ENCODE results near the gene KLHL17. TPM values are rescaled to one million over a fixed set of nuclear protein-coding genes. Genes with fewer than 3 reads are reported as not detected.
A peak's percentile ranks its signal among the peaks of the same experiment; 100 is the strongest.

KLHL17 gene
- total and polyA plus RNA-seq, 5 donors from 2014 or later, result 1.5 to 28.4 (median 1.6) TPM

GRCh38 chr1:919271-919872 lies 41.0 kb upstream of the KLHL17 start:
- H3K4me1 Mint-ChIP-seq, result peaks cover 0 to 17% (median 7%) of the 10 kb centered on the region in 4 donors
- H3K27me3 Mint-ChIP-seq, result peaks cover 34% of the 10 kb centered on the region
- ATAC-seq (ENCODE audit: low read depth in 2 of 2) (no peak), DNase-seq (no peak)
- no peaks in the 10 kb centered on the region for H3K36me3 Mint-ChIP-seq
- no peak overlapping the region for H3K27ac Mint-ChIP-seq
- peaks cover 0 to 1% (median 0%) of the 10 kb centered on the region in 7 donors for H3K9me3 Mint-ChIP-seq
- Histone ChIP-seq H3K9me3 (ENCODE audit: control insufficient read depth in 2 of 2, low read length in 2 of 2) (no peaks in the 10 kb centered on the region), H3K4me1 (ENCODE audit: control insufficient read depth, insufficient read depth, low read length, poor library complexity, severe bottlenecking) (peaks cover 20% of the 10 kb centered on the region), H3K4me3 (ENCODE audit: low read depth, low read length) (no peak overlapping the region), H3K36me3 (ENCODE audit: control insufficient read depth, insufficient read depth, low read length) (no peaks in the 10 kb centered on the region), H3K27ac (ENCODE audit: insufficient read depth, low read length, poor library complexity, severe bottlenecking) (no peak overlapping the region), H3K27me3 (ENCODE audit: control insufficient read depth, insufficient read depth, low read length) (peaks cover 4% of the 10 kb centered on the region)
- no peak overlapping the region for H3K4me3 Mint-ChIP-seq

GRCh38 chr1:920010-920409 lies 40.4 kb upstream of the KLHL17 start:
- peaks cover 35% of the 10 kb centered on the region for H3K27me3 Mint-ChIP-seq
- no peaks in the 10 kb centered on the region for H3K9me3 ChIP-seq (ENCODE audit: control insufficient read depth in 2 of 2, low read length in 2 of 2)
- no peaks in the 10 kb centered on the region for H3K36me3 Mint-ChIP-seq
- H3K4me3 Mint-ChIP-seq, result no peak overlapping the region
- no peak for DNase-seq
- H3K9me3 Mint-ChIP-seq, result peaks cover 0 to 1% (median 0%) of the 10 kb centered on the region in 7 donors
- H3K4me1 ChIP-seq (ENCODE audit: control insufficient read depth, insufficient read depth, low read length, poor library complexity, severe bottlenecking), result peaks cover 27% of the 10 kb centered on the region
- no peak for ATAC-seq (ENCODE audit: low read depth in 2 of 2)
- H3K36me3 ChIP-seq (ENCODE audit: control insufficient read depth, insufficient read depth, low read length), result no peaks in the 10 kb centered on the region
- no peak overlapping the region for H3K27ac Mint-ChIP-seq
- no peak overlapping the region for H3K27ac ChIP-seq (ENCODE audit: insufficient read depth, low read length, poor library complexity, severe bottlenecking)
- H3K4me1 Mint-ChIP-seq, result peaks cover 0 to 17% (median 7%) of the 10 kb centered on the region in 4 donors
- H3K4me3 ChIP-seq (ENCODE audit: low read depth, low read length), result no peak overlapping the region
- H3K27me3 ChIP-seq (ENCODE audit: control insufficient read depth, insufficient read depth, low read length), result peaks cover 4% of the 10 kb centered on the region

GRCh38 chr1:920521-920920 lies 39.9 kb upstream of the KLHL17 start:
- Mint-ChIP-seq H3K9me3 (peaks cover 0 to 1% (median 0%) of the 10 kb centered on the region in 7 donors), H3K36me3 (no peaks in the 10 kb centered on the region), H3K4me3 (peak overlapping the region in 2 of 4 donors; percentile 40 to 57), H3K27ac (no peak overlapping the region), H3K4me1 (peaks cover 0 to 17% (median 7%) of the 10 kb centered on the region in 4 donors), H3K27me3 (peaks cover 34% of the 10 kb centered on the region)
- no peak for ATAC-seq (ENCODE audit: low read depth in 2 of 2)
- Histone ChIP-seq H3K27ac (ENCODE audit: insufficient read depth, low read length, poor library complexity, severe bottlenecking) (no peak overlapping the region), H3K27me3 (ENCODE audit: control insufficient read depth, insufficient read depth, low read length) (peaks cover 4% of the 10 kb centered on the region), H3K36me3 (ENCODE audit: control insufficient read depth, insufficient read depth, low read length) (no peaks in the 10 kb centered on the region), H3K9me3 (ENCODE audit: control insufficient read depth in 2 of 2, low read length in 2 of 2) (no peaks in the 10 kb centered on the region), H3K4me3 (ENCODE audit: low read depth, low read length) (no peak overlapping the region), H3K4me1 (ENCODE audit: control insufficient read depth, insufficient read depth, low read length, poor library complexity, severe bottlenecking) (peaks cover 30% of the 10 kb centered on the region)
- no peak for DNase-seq

GRCh38 chr1:921011-921837 lies 39.2 kb upstream of the KLHL17 start:
- Histone ChIP-seq H3K27ac (ENCODE audit: insufficient read depth, low read length, poor library complexity, severe bottlenecking) (no peak overlapping the region), H3K36me3 (ENCODE audit: control insufficient read depth, insufficient read depth, low read length) (no peaks in the 10 kb centered on the region), H3K4me3 (ENCODE audit: low read depth, low read length) (no peak overlapping the region), H3K4me1 (ENCODE audit: control insufficient read depth, insufficient read depth, low read length, poor library complexity, severe bottlenecking) (peaks cover 34% of the 10 kb centered on the region), H3K27me3 (ENCODE audit: control insufficient read depth, insufficient read depth, low read length) (peaks cover 5% of the 10 kb centered on the region), H3K9me3 (ENCODE audit: control insufficient read depth in 2 of 2, low read length in 2 of 2) (no peaks in the 10 kb centered on the region)
- Mint-ChIP-seq H3K36me3 (no peaks in the 10 kb centered on the region), H3K4me1 (peaks cover 0 to 21% (median 8%) of the 10 kb centered on the region in 4 donors), H3K27me3 (peaks cover 40% of the 10 kb centered on the region), H3K27ac (no peak overlapping the region), H3K4me3 (peak overlapping the region; percentile 40 to 61 (median 50)), H3K9me3 (peaks cover 0 to 1% (median 0%) of the 10 kb centered on the region in 7 donors)
- DNase-seq (peak in 1 of 3 donors; percentile 35), ATAC-seq (ENCODE audit: low read depth in 2 of 2) (peak in 1 of 2 donors; percentile 18)

GRCh38 chr1:923131-923990 lies 37.0 kb upstream of the KLHL17 start, which contains the start of gene SAMD11:
Gene SAMD11, plus strand, starts transcription at chr1:923923. Its CDS starts 509 bp downstream, at chr1:924432.
- Histone ChIP-seq H3K4me3 (ENCODE audit: low read depth, low read length) (no peak within 1 kb of the TSS), H3K4me1 (ENCODE audit: control insufficient read depth, insufficient read depth, low read length, poor library complexity, severe bottlenecking) (peaks cover 34% of the 10 kb centered on the region), H3K27me3 (ENCODE audit: control insufficient read depth, insufficient read depth, low read length) (peaks cover 6% of the 10 kb centered on the region), H3K9me3 (ENCODE audit: control insufficient read depth in 2 of 2, low read length in 2 of 2) (no peaks in the 10 kb centered on the region), H3K36me3 (ENCODE audit: control insufficient read depth, insufficient read depth, low read length) (no peaks in the 10 kb centered on the region), H3K27ac (ENCODE audit: insufficient read depth, low read length, poor library complexity, severe bottlenecking) (no peak within 1 kb of the TSS)
- peak within 1 kb of the TSS; percentile 27 to 92 (median 81) for H3K4me3 Mint-ChIP-seq
- H3K27me3 Mint-ChIP-seq, result peaks cover 48% of the 10 kb centered on the region
- no peak within 1 kb of the TSS for H3K27ac Mint-ChIP-seq
- H3K36me3 Mint-ChIP-seq, result no peaks in the 10 kb centered on the region
- ATAC-seq (ENCODE audit: low read depth in 2 of 2) (peak; percentile 28 to 37), DNase-seq (peak; percentile 30 to 60 (median 56))
- H3K9me3 Mint-ChIP-seq, result peaks cover 0 to 1% (median 0%) of the 10 kb centered on the region in 7 donors
- peaks cover 0 to 23% (median 10%) of the 10 kb centered on the region in 4 donors for H3K4me1 Mint-ChIP-seq

- H3K27me3 Mint-ChIP-seq, result peaks cover 45% of the 10 kb centered on the region
- peaks cover 6% of the 10 kb centered on the region for H3K27me3 ChIP-seq (ENCODE audit: control insufficient read depth, insufficient read depth, low read length)
- H3K27ac Mint-ChIP-seq, result no peak overlapping the region
- no peaks in the 10 kb centered on the region for H3K36me3 Mint-ChIP-seq
- no peak overlapping the region for H3K27ac ChIP-seq (ENCODE audit: insufficient read depth, low read length, poor library complexity, severe bottlenecking)
- no peak overlapping the region for H3K4me3 Mint-ChIP-seq
- DNase-seq (no peak), ATAC-seq (ENCODE audit: low read depth in 2 of 2) (no peak)
- H3K9me3 ChIP-seq (ENCODE audit: control insufficient read depth in 2 of 2, low read length in 2 of 2), result no peaks in the 10 kb centered on the region
- H3K4me3 ChIP-seq (ENCODE audit: low read depth, low read length), result no peak overlapping the region
- H3K4me1 ChIP-seq (ENCODE audit: control insufficient read depth, insufficient read depth, low read length, poor library complexity, severe bottlenecking), result peaks cover 34% of the 10 kb centered on the region
- H3K36me3 ChIP-seq (ENCODE audit: control insufficient read depth, insufficient read depth, low read length), result no peaks in the 10 kb centered on the region
- peaks cover 0 to 1% (median 0%) of the 10 kb centered on the region in 7 donors for H3K9me3 Mint-ChIP-seq
- peaks cover 0 to 23% (median 10%) of the 10 kb centered on the region in 4 donors for H3K4me1 Mint-ChIP-seq
Measured at GRCh38 chr1:923991-924655, 36.3 kb upstream of the KLHL17 start.

Data from CD4-positive, CD25-positive, alpha-beta regulatory T cell (primary cell).